Stimulated activated naive CD8-positive, alpha-beta T cell treated with anti-CD3 and anti-CD28 coated beads, Interleukin-15, amount 100 ng/mL, for 72 hours (primary cell): ENCODE data around the gene IL1RAPL1.

ENCODE experiments used
- ATAC-seq: fragments of 150-1000 bp; cut with Tn5 transposase; 2 replicates; pipeline ENCODE4 v1.10.0; 2021; ENCODE audit warnings: mild to moderate bottlenecking, moderate library complexity
- DNase-seq, 2 donors: peaks; one replicate each; pipeline ENCODE4 v3.0.0; 2021 to 2022
- H3K27ac Mint-ChIP-seq, 2 donors: one replicate each; pipeline ENCODE4 v1.8.0; 2022; ENCODE audit warnings: mild to moderate bottlenecking in 2 of 2, mixed read lengths in 2 of 2, moderate library complexity in 2 of 2
- H3K27me3 Mint-ChIP-seq: one replicate; pipeline ENCODE4 v1.8.0; 2022; ENCODE audit warnings: mixed read lengths
- H3K4me1 Mint-ChIP-seq: one replicate; pipeline ENCODE4 v1.8.0; 2022; ENCODE audit warnings: mild to moderate bottlenecking, mixed read lengths
- H3K4me3 Mint-ChIP-seq, 2 donors: one replicate each; pipeline ENCODE4 v1.8.0; 2022; ENCODE audit warnings: mild to moderate bottlenecking in 2 of 2, mixed read lengths in 2 of 2, moderate library complexity in 1 of 2
- H3K9me3 Mint-ChIP-seq, 2 donors: one replicate each; pipeline ENCODE4 v1.8.0; 2022; ENCODE audit warnings: mixed read lengths in 2 of 2

IL1RAPL1 gene

GRCh38 chrX:28599957-28600356, 12.7 kb downstream of the IL1RAPL1 start:
- DNase-seq (no peak), ATAC-seq (no peak)
- no peaks in the 10 kb centered on the region for H3K27me3 Mint-ChIP-seq
- no peak overlapping the region for H3K27ac Mint-ChIP-seq
- H3K4me1 Mint-ChIP-seq: no peaks in the 10 kb centered on the region
- H3K9me3 Mint-ChIP-seq: peaks cover 0 to 1% of the 10 kb centered on the region in 2 donors
- H3K4me3 Mint-ChIP-seq: no peak overlapping the region

- Mint-ChIP-seq H3K4me3 (no peak overlapping the region), H3K4me1 (no peaks in the 10 kb centered on the region), H3K9me3 (peaks cover 0 to 9% of the 10 kb centered on the region in 2 donors), H3K27me3 (no peaks in the 10 kb centered on the region), H3K27ac (no peak overlapping the region)
- no peak for DNase-seq
- no peak for ATAC-seq
Measured at GRCh38 chrX:28609003-28609402, 21.8 kb downstream of the IL1RAPL1 start.

- H3K27me3 Mint-ChIP-seq: no peaks in the 10 kb centered on the region
- no peak overlapping the region for H3K4me3 Mint-ChIP-seq
- H3K9me3 Mint-ChIP-seq: peaks cover 0 to 7% of the 10 kb centered on the region in 2 donors
- no peak for ATAC-seq
- no peak overlapping the region for H3K27ac Mint-ChIP-seq
- H3K4me1 Mint-ChIP-seq: no peaks in the 10 kb centered on the region
- no peak for DNase-seq
Measured at GRCh38 chrX:28609917-28610613, 22.8 kb downstream of the IL1RAPL1 start.

- no peaks in the 10 kb centered on the region for H3K9me3 Mint-ChIP-seq
- no peaks in the 10 kb centered on the region for H3K27me3 Mint-ChIP-seq
- H3K4me1 Mint-ChIP-seq: no peaks in the 10 kb centered on the region
Measured at GRCh38 chrX:28610746-28611145, 23.5 kb downstream of the IL1RAPL1 start.

GRCh38 chrX:28613558-28613957, 26.3 kb downstream of the IL1RAPL1 start:
- no peak for ATAC-seq
- no peak for DNase-seq
- H3K27ac Mint-ChIP-seq: no peak overlapping the region
- no peaks in the 10 kb centered on the region for H3K27me3 Mint-ChIP-seq
- no peaks in the 10 kb centered on the region for H3K9me3 Mint-ChIP-seq
- no peak overlapping the region for H3K4me3 Mint-ChIP-seq
- H3K4me1 Mint-ChIP-seq: no peaks in the 10 kb centered on the region

More at GRCh38 chrX:28610746-28611145, 23.5 kb downstream of the IL1RAPL1 start:
- DNase-seq: no peak
- Mint-ChIP-seq H3K27ac (no peak overlapping the region), H3K4me3 (no peak overlapping the region)
- ATAC-seq: no peak

DNA sequence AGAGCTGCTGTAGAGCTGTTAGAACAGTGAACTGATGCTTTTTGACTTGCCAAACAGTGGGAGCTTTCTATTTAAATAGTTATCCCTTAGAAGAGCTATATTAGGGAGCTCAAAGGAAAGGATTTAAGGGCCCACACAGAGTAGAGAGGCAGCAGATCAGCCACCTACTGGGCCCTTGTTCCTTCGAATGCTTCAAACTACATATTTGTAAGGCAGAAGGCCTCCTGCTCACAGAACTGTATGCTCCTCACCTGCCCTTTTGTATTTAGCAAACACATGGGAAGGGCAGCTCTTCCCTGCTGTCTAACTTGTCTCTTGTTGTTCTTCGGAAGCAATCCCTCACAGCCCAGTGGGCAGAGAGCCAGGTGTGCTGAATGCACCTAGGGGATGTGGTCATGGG, 38.0 kb downstream of the IL1RAPL1 start:
- Mint-ChIP-seq H3K4me1 (no peaks in the 10 kb centered on the region), H3K9me3 (no peaks in the 10 kb centered on the region), H3K4me3 (no peak overlapping the region), H3K27ac (no peak overlapping the region), H3K27me3 (no peaks in the 10 kb centered on the region)
- DNase-seq (no peak), ATAC-seq (no peak)

GRCh38 chrX:28626515-28626914, 39.3 kb downstream of the IL1RAPL1 start:
- no peak for ATAC-seq
- no peak for DNase-seq
- H3K4me3 Mint-ChIP-seq: no peak overlapping the region
- H3K27ac Mint-ChIP-seq: no peak overlapping the region
- H3K27me3 Mint-ChIP-seq: no peaks in the 10 kb centered on the region
- H3K9me3 Mint-ChIP-seq: no peaks in the 10 kb centered on the region
- H3K4me1 Mint-ChIP-seq: no peaks in the 10 kb centered on the region

DNA sequence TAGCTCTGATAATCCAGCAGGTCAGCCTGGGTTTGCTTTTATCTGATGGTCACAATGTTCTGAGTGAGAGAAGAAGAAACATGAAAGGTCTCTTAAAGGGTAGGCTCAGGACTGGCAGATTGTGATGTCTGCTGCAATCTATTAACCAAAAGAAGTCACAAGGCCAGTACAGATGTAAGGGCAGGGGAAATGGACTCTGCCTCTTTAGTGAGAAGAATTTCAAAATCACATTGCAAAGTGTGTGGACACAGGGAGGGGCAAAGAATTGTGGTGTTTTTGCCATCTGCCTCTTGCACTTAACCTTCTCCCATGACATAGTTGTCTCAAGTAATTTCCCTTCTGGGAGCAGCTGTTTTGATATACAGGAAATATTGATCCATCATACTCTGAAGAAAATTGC, 40.9 kb downstream of the IL1RAPL1 start:
- Mint-ChIP-seq H3K4me3 (no peak overlapping the region), H3K4me1 (no peaks in the 10 kb centered on the region), H3K9me3 (no peaks in the 10 kb centered on the region), H3K27me3 (no peaks in the 10 kb centered on the region), H3K27ac (no peak overlapping the region)
- ATAC-seq (no peak), DNase-seq (no peak)

DNA sequence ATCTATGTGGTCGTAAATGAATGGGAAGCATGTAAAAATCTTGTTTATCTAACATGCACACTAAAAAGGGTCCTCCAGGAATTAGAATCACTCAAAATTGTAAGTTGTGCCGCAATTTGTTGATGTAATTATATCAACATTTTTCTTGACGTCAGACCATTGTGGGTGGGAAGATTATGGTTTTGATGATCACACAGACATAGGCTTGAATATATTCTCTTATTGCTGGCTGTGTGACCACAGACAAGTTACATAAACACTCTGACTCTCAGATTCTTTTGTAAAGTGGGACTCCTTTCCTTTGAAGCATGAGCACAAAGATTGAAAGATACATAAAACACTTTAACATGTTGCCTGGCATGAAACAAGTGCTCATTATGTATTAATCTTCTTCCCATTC, 51.5 kb downstream of the IL1RAPL1 start:
- no peak overlapping the region for H3K27ac Mint-ChIP-seq
- no peak overlapping the region for H3K4me3 Mint-ChIP-seq
- ATAC-seq (no peak), DNase-seq (no peak)
- no peaks in the 10 kb centered on the region for H3K27me3 Mint-ChIP-seq
- H3K9me3 Mint-ChIP-seq: no peaks in the 10 kb centered on the region
- no peaks in the 10 kb centered on the region for H3K4me1 Mint-ChIP-seq

DNA sequence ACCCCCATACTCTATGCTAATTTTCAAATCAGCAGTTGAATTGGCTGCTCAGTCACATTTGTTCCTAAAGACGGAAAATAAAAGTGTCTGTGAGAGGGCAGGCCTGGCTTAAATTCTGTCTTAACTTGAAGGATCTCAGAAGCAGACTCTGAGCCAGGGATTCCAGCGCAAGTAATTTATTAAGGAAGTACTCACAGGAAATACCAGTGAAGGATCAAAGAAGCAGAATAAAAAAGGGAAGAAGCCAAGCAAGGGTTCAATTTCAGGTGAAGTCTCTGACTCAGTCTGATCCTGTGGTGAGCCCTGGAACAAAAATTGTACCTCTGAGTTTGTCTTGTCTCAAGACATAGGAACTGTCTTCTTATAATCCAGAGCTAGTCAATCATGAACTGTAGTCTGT, 52.2 kb downstream of the IL1RAPL1 start:
- H3K4me3 Mint-ChIP-seq: no peak overlapping the region
- no peaks in the 10 kb centered on the region for H3K4me1 Mint-ChIP-seq
- DNase-seq: no peak
- H3K9me3 Mint-ChIP-seq: no peaks in the 10 kb centered on the region
- ATAC-seq: no peak
- no peak overlapping the region for H3K27ac Mint-ChIP-seq
- no peaks in the 10 kb centered on the region for H3K27me3 Mint-ChIP-seq

DNA sequence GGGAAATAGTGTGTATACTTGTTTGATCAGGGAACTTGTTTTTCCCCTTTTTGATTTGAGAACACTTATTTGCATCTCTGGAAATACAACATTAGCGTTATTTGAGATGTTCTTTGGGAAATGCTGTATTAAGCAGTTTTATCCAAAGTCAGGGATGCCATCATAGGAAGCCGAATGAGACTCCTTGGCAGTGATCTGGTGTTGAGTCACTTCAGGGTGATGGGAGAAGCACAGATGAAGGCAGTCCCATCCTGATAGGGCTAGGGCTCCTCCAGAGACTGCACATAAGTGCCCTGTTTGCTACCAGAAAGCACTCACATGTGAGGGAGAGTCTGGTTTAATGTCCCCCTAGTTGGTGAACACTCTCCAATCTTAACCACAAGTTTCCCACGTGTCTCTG, 62.3 kb downstream of the IL1RAPL1 start:
- no peak overlapping the region for H3K27ac Mint-ChIP-seq
- DNase-seq: no peak
- ATAC-seq: no peak
- no peaks in the 10 kb centered on the region for H3K27me3 Mint-ChIP-seq
- H3K4me1 Mint-ChIP-seq: no peaks in the 10 kb centered on the region
- peaks cover 0 to 10% of the 10 kb centered on the region in 2 donors for H3K9me3 Mint-ChIP-seq
- no peak overlapping the region for H3K4me3 Mint-ChIP-seq

DNA sequence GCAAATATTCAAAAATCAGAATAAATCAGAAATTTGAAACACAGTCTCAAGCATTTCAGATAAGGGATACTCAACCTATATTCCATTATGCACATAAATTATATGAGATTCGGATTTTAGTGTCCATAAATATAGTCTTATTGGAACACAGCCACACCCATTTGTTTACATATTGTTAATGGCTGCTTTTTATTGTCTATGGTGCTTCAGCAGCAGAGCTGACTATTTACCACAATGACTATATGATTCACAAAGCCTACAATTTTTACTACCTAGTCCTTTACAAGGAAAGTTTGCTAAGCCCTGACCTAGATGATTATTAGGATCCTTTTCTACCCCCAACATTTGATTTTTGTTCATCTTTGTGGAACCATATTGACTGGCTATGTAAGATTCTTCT, 63.9 kb downstream of the IL1RAPL1 start:
- ATAC-seq (no peak), DNase-seq (no peak)
- H3K9me3 Mint-ChIP-seq: peaks cover 0 to 12% of the 10 kb centered on the region in 2 donors
- no peaks in the 10 kb centered on the region for H3K27me3 Mint-ChIP-seq
- H3K4me1 Mint-ChIP-seq: no peaks in the 10 kb centered on the region
- no peak overlapping the region for H3K4me3 Mint-ChIP-seq
- no peak overlapping the region for H3K27ac Mint-ChIP-seq

DNA sequence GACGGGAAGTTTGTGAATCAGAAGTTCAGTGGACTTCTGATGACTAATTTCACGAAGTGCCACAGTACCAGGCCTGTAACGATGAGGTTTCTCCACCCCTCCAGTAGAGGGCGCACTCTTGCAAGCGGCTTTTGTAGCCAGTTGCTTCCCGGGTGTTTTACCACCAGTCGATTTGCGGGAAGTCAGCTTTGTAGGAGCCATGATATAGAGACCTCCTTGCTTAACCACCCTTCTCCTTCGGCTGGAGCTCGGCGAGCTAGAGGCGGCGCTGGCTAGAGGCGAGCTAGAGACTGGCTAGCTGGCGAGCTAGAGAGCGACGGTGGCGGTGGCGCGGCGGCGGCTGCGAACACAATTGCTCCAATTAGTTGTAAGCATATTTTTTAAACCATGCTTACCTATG, 72.0 kb downstream of the IL1RAPL1 start:
- Mint-ChIP-seq H3K27me3 (no peaks in the 10 kb centered on the region), H3K27ac (no peak overlapping the region), H3K9me3 (peaks cover 0 to 18% of the 10 kb centered on the region in 2 donors), H3K4me3 (no peak overlapping the region), H3K4me1 (no peaks in the 10 kb centered on the region)
- ATAC-seq: no peak
- DNase-seq: no peak

DNA sequence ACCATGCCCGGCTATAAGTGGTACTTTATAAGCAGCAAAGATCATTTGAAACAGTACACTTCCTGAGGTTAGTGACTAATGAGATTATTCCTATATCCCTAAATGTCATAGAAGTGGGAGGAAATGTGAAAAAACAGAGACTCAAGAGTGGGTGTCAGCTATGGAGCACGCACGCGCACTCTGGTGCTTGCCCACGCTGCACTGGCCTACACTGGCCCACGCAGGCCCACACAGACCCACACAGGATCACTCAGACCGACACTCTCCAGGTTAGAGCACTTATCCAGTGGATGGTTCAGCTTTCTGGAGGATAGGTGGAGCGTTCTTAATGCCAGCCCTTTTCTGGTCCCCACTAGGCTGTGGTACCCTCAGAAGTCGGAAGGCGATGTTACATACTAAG, 78.5 kb downstream of the IL1RAPL1 start:
- Mint-ChIP-seq H3K27me3 (no peaks in the 10 kb centered on the region), H3K27ac (no peak overlapping the region), H3K9me3 (peaks cover 0 to 17% of the 10 kb centered on the region in 2 donors), H3K4me1 (no peaks in the 10 kb centered on the region), H3K4me3 (no peak overlapping the region)
- DNase-seq (no peak), ATAC-seq (no peak)

DNA sequence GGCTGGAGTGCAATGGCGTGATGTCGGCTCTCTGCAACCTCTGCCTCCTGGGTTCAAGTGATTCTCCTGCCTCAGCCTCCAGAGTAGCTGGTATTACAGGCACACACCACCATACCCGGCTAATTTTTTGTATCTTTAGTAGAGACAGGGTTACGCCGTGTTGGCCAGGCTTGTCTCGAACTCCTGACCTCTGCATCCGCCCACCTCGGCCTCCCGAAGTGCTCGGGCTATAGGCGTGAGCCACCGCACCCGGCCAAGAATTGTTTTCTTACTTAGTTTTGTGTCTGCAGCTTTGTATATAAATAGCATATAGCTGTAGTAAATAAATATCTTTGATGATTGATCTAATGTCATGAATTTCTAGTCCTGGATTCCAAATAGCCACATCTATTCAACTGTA, 81.1 kb downstream of the IL1RAPL1 start:
- peaks cover 0 to 7% of the 10 kb centered on the region in 2 donors for H3K9me3 Mint-ChIP-seq
- no peaks in the 10 kb centered on the region for H3K4me1 Mint-ChIP-seq
- DNase-seq (no peak), ATAC-seq (no peak)
- H3K27me3 Mint-ChIP-seq: no peaks in the 10 kb centered on the region
- no peak overlapping the region for H3K4me3 Mint-ChIP-seq
- H3K27ac Mint-ChIP-seq: no peak overlapping the region

- Mint-ChIP-seq H3K27me3 (no peaks in the 10 kb centered on the region), H3K4me3 (no peak overlapping the region), H3K4me1 (no peaks in the 10 kb centered on the region), H3K27ac (no peak overlapping the region), H3K9me3 (peaks cover 0 to 7% of the 10 kb centered on the region in 2 donors)
- ATAC-seq: no peak
- DNase-seq: no peak
Measured at GRCh38 chrX:28668957-28669356, 81.7 kb downstream of the IL1RAPL1 start.

- no peak overlapping the region for H3K27ac Mint-ChIP-seq
- ATAC-seq (no peak), DNase-seq (no peak)
- no peaks in the 10 kb centered on the region for H3K27me3 Mint-ChIP-seq
- no peaks in the 10 kb centered on the region for H3K4me1 Mint-ChIP-seq
- no peak overlapping the region for H3K4me3 Mint-ChIP-seq
- no peaks in the 10 kb centered on the region for H3K9me3 Mint-ChIP-seq
Measured at GRCh38 chrX:28670074-28670473, 82.8 kb downstream of the IL1RAPL1 start.
